HG02885 (cell line): ENCODE results near the gene ITPKB.
A peak's percentile ranks its signal among the peaks of the same experiment; 100 is the strongest.

Experiments
- ATAC-seq: cut with Tn5 transposase; IDR thresholded peaks from one replicate; pipeline ENCODE4 v1.9.1; 2021; ENCODE audit warnings: mild to moderate bottlenecking; ENCODE audit not compliant: unreplicated experiment, poor library complexity

ITPKB gene

GRCh38 chr1:226708967-226709396 lies 30.1 kb downstream of the ITPKB start:
- no peak for ATAC-seq

- ATAC-seq, result no peak
Measured at GRCh38 chr1:226708342-226708780, 30.7 kb downstream of the ITPKB start.

GRCh38 chr1:226706684-226707083 lies 32.4 kb downstream of the ITPKB start:
- ATAC-seq, result no peak

- no peak for ATAC-seq
Measured at GRCh38 chr1:226704169-226704937, 34.7 kb downstream of the ITPKB start.

GRCh38 chr1:226702957-226703831 lies 35.9 kb downstream of the ITPKB start:
- ATAC-seq, result peak; percentile 86

GRCh38 chr1:226702318-226702956 lies 36.6 kb downstream of the ITPKB start:
- ATAC-seq, result no peak

GRCh38 chr1:226700861-226701260 lies 38.2 kb downstream of the ITPKB start:
- ATAC-seq, result no peak

GRCh38 chr1:226699166-226699565 lies 39.9 kb downstream of the ITPKB start:
- ATAC-seq, result no peak

- ATAC-seq, result no peak
Measured at GRCh38 chr1:226698659-226699058, 40.4 kb downstream of the ITPKB start.

- ATAC-seq, result peak; percentile 27
Measured at GRCh38 chr1:226697929-226698544, 41.0 kb downstream of the ITPKB start.

GRCh38 chr1:226697151-226697928 lies 41.7 kb downstream of the ITPKB start:
- ATAC-seq, result peak; percentile 52

- ATAC-seq, result no peak
Measured at GRCh38 chr1:226696547-226696946, 42.5 kb downstream of the ITPKB start.

- ATAC-seq, result no peak
Measured at GRCh38 chr1:226695335-226695900, 43.7 kb downstream of the ITPKB start.

GRCh38 chr1:226692823-226693222 lies 46.3 kb downstream of the ITPKB start:
- ATAC-seq, result no peak

- ATAC-seq, result no peak
Measured at GRCh38 chr1:226692051-226692792, 46.9 kb downstream of the ITPKB start.

GRCh38 chr1:226691247-226691646 lies 47.8 kb downstream of the ITPKB start:
- peak; percentile 67 for ATAC-seq

- ATAC-seq, result no peak
Measured at GRCh38 chr1:226690460-226690982, 48.6 kb downstream of the ITPKB start.

GRCh38 chr1:226688808-226689207 lies 50.3 kb downstream of the ITPKB start:
- ATAC-seq, result no peak
